GM23248 (cell line): Measurements from ENCODE around the gene KCP. TPM values are rescaled to one million over a fixed set of nuclear protein-coding genes. Genes with fewer than 3 reads are reported as not detected.

Source experiments
- DNase-seq: peaks from one replicate; pipeline ENCODE4 v3.0.0-alpha.2; 2015
- H2AFZ ChIP-seq: fragments of 200-600 bp; sonication (generic); 2 replicates; pipeline ENCODE4 v1.6.1; 2016; ENCODE audit warnings: antibody characterized with exemption
- H3F3A ChIP-seq: fragments of 200-600 bp; sonication (generic); 2 replicates; pipeline ENCODE4 v1.6.1; 2016; ENCODE audit warnings: mild to moderate bottlenecking, antibody characterized with exemption, mixed run types; ENCODE audit not compliant: insufficient read depth
- H3K27ac ChIP-seq: fragments of 200-600 bp; sonication (generic); 2 replicates; pipeline ENCODE4 v1.5.1; 2016; ENCODE audit warnings: mild to moderate bottlenecking
- H3K27me3 ChIP-seq: fragments of 200-600 bp; sonication (generic); replicated peaks from 2 replicates; pipeline ENCODE4 v1.6.1; 2016; ENCODE audit warnings: mild to moderate bottlenecking; ENCODE audit not compliant: insufficient read depth
- H3K36me3 ChIP-seq: fragments of 200-600 bp; sonication (generic); 2 replicates; pipeline ENCODE4 v1.6.1; 2016; ENCODE audit warnings: low read depth, mild to moderate bottlenecking
- H3K4me1 ChIP-seq: fragments of 200-600 bp; sonication (generic); 2 replicates; pipeline ENCODE4 v1.6.1; 2016; ENCODE audit warnings: mild to moderate bottlenecking; ENCODE audit not compliant: insufficient read depth
- H3K4me2 ChIP-seq: fragments of 200-600 bp; sonication (generic); one replicate; pipeline ENCODE4 v1.6.1; 2016; ENCODE audit warnings: mild to moderate bottlenecking; ENCODE audit not compliant: unreplicated experiment
- H3K4me3 ChIP-seq: fragments of 200-600 bp; sonication (generic); 2 replicates; pipeline ENCODE4 v1.5.1; 2016; ENCODE audit warnings: mild to moderate bottlenecking
- H3K79me2 ChIP-seq: fragments of 200-600 bp; sonication (generic); 2 replicates; pipeline ENCODE4 v1.6.1; 2016; ENCODE audit warnings: mild to moderate bottlenecking; ENCODE audit not compliant: insufficient read depth
- H3K9ac ChIP-seq: fragments of 200-600 bp; sonication (generic); 2 replicates; pipeline ENCODE4 v1.6.1; 2016; ENCODE audit warnings: mild to moderate bottlenecking
- H3K9me2 ChIP-seq: fragments of 200-600 bp; sonication (generic); 2 replicates; pipeline ENCODE4 v1.6.1; 2016; ENCODE audit warnings: mixed run types, mild to moderate bottlenecking, moderate library complexity; ENCODE audit not compliant: insufficient read depth
- H3K9me3 ChIP-seq: fragments of 200-600 bp; sonication (generic); one replicate; pipeline ENCODE4 v1.6.1; 2017; ENCODE audit warnings: low read depth
- H4K20me1 ChIP-seq: fragments of 200-600 bp; sonication (generic); 2 replicates; pipeline ENCODE4 v1.6.0; 2016; ENCODE audit not compliant: insufficient read depth
- EZH2 ChIP-seq: fragments of 200-600 bp; sonication (generic); IDR thresholded peaks from 2 replicates; pipeline ENCODE4 v1.6.1; 2018; ENCODE audit warnings: antibody characterized with exemption, mild to moderate bottlenecking; ENCODE audit not compliant: insufficient read depth, poor library complexity, severe bottlenecking
- EZH2phosphoT487 ChIP-seq: fragments of 200-600 bp; sonication (generic); IDR thresholded peaks from 2 replicates; pipeline ENCODE4 v1.6.1; 2018; ENCODE audit warnings: antibody characterized with exemption, moderate library complexity, mild to moderate bottlenecking, low read depth; ENCODE audit not compliant: insufficient read depth
- WGBS, 2 experiments: methylation state at CpG; one replicate each; pipeline ENCODE4 v1.1.6; 2015 to 2017; ENCODE audit warnings: low lambda C conversion rate in 2 of 2, low coverage in 1 of 2; ENCODE audit errors: missing lambda C conversion rate in 2 of 2; 5-methylcytosine and 5-hydroxymethylcytosine counted together
- in situ Hi-C: fragments of 300-500 bp; cut with MboI; formaldehyde crosslinking; loops from 2 replicates; pipeline ENCODE4 v1.15.0; 2020
- polyA plus RNA-seq: library from polyadenylated mRNA; unstranded; fragments of >200 nt; fragmentation: Nextera tagmentation; extraction: Ambion mirVana; gene quantifications from 2 replicates; pipeline ENCODE4 v1.2.1, GENCODE V29; 2016
- total RNA-seq: library from RNA; depleted of rRNA; stranded (reverse); fragments of >200 nt; shearing (Covaris generic); gene quantifications from 2 replicates; pipeline ENCODE4 v1.2.3, GENCODE V29; 2014

The KCP gene
- total and polyA plus RNA-seq, 2 experiments from 2014 or later = 0.10 TPM; not detected in 1

DNA sequence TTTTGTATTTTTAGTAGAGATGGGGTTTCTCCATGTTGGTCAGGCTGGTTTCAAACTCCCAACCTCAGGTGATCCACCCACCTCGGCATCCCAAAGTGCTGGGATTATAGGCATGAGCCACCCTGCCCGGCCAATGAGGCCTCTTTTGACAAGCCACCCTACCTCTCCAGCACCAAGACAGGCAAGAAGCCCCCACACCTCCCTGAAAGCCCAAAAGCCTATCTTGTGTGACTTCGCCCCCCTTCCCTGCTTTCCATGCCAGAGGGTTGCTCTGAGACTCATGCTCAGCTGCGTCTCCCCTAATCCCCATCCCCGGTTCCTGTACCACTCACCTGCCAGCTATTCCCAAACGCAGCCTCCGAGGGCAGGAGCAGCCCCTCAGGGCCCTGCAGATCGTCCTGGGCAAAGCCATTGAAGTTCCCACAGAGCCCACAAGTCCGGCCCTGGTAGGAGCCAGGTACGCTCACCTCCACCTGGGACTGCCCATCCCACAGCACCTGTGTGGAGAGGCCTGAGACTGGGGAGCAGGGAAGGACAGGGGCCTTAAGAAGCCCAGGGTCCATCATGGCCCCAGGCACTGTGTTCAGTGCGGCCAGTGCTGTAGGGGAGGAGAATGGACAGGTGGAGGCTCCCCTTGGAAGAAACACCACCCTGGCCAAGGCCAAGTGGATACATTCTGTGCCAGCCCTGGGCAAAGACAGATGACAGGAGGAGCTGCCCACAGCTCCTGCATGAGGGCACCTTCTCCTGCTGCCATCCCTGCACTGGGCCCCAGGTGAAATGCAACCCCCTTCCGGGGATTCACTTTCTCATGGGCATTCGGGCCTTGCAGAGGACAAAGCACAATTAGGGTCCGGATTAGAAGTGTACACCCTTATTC lies 32.0 kb downstream of the KCP start:
- no peaks in the 10 kb centered on the region for H3K9me2 ChIP-seq
- no peak for DNase-seq
- H3K79me2 ChIP-seq = no peaks in the 10 kb centered on the region
- H3K36me3 ChIP-seq = no peaks in the 10 kb centered on the region
- H3K4me2 ChIP-seq = no peak overlapping the region
- no peak overlapping the region for H3K9ac ChIP-seq
- no peaks in the 10 kb centered on the region for H3K9me3 ChIP-seq
- no peak overlapping the region for H2AFZ ChIP-seq
- H3F3A ChIP-seq = no peaks in the 10 kb centered on the region
- 77 to 80% methylated on average over 14 of the region's 14 CpGs for WGBS, 2 experiments
- H3K27ac ChIP-seq = no peak overlapping the region
- H3K4me1 ChIP-seq = no peaks in the 10 kb centered on the region
- H4K20me1 ChIP-seq = no peaks in the 10 kb centered on the region
- in situ Hi-C loops = loop anchor here (25.0 kb wide), 1 partner anchor 266 kb away; no protein-coding TSS in a partner anchor
- H3K4me3 ChIP-seq = no peak overlapping the region
- TF ChIP-seq EZH2phosphoT487 (no peak), EZH2 (no peak)
- H3K27me3 ChIP-seq = no peaks in the 10 kb centered on the region

DNA sequence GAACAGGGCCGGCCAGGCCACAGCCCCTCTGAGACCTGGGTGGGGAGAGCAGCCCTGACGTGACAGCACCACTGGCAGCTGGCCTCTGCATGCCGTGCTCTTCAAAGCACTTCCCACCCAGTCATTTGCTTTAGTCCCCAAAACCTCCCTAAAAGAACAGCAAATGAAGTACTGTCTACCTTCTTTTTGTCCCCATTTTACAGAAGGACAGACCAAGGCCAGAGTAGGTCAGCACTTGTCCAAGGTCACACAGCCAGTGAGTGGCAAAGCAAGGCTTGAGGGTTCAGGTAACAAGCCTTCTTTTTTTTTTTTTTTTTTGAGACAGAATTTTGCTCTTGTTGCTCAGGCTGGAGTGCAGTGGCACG lies 32.8 kb downstream of the KCP start:
- in situ Hi-C loops = loop anchor here (25.0 kb wide), 1 partner anchor 265 kb away; no protein-coding TSS in a partner anchor
- Histone ChIP-seq H2AFZ (no peak overlapping the region), H3F3A (no peaks in the 10 kb centered on the region), H3K4me3 (no peak overlapping the region), H3K9me3 (no peaks in the 10 kb centered on the region), H3K36me3 (no peaks in the 10 kb centered on the region), H3K9ac (no peak overlapping the region), H3K4me1 (no peaks in the 10 kb centered on the region), H4K20me1 (no peaks in the 10 kb centered on the region), H3K4me2 (no peak overlapping the region), H3K27me3 (no peaks in the 10 kb centered on the region), H3K9me2 (no peaks in the 10 kb centered on the region), H3K79me2 (no peaks in the 10 kb centered on the region), H3K27ac (no peak overlapping the region)
- DNase-seq = no peak
- 77 to 84% methylated on average over 4 of the region's 4 CpGs for WGBS, 2 experiments
- TF ChIP-seq EZH2 = no peak
- no peak for TF ChIP-seq EZH2phosphoT487

DNA sequence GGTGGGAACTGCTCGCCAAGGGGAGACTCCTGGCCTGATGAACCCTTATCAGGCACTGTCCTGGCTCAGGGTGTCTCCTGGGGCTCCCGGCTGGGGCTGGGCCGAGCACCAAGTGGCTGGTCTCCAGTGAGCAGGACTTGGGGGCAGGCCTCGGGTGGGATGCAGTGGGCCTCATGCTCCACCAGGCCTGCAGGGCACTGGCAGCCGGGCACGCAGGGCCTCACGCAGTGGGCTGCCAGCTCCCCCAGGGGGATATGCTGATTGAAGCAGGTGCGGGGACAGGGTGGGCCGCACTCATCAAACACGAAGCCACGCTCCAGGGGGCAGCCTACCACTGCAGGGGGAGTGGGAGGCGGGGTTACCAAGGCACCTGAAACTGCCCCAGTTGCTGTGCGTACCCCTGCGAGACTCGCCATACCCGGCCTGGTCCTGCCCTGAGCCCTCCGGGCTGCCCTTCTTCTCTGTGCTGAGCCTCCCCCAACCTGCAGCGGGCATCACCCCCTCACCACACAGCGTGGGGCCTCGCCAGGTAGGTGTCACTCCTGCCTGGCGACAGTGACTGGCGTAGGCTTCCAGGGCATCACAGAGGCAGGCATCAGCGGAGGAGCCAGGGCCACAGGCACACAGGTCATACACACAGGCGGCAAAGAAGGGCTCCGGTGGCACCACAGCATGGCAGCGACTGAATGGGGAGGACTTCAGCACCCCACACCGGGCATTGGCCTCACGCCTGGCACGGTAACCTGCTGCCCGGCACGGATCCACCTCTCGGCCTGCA lies 33.3 kb downstream of the KCP start:
- Histone ChIP-seq H3K9me2 (no peaks in the 10 kb centered on the region), H3K79me2 (no peaks in the 10 kb centered on the region), H3K4me2 (no peak overlapping the region), H3K27ac (no peak overlapping the region), H4K20me1 (no peaks in the 10 kb centered on the region), H3K9ac (no peak overlapping the region), H3K27me3 (no peaks in the 10 kb centered on the region), H2AFZ (no peak overlapping the region), H3K36me3 (no peaks in the 10 kb centered on the region), H3K4me1 (no peaks in the 10 kb centered on the region), H3K4me3 (no peak overlapping the region), H3F3A (no peaks in the 10 kb centered on the region), H3K9me3 (no peaks in the 10 kb centered on the region)
- DNase-seq = no peak
- TF ChIP-seq EZH2 (no peak), EZH2phosphoT487 (no peak)
- WGBS, 2 experiments = 82 to 84% methylated on average over 24 to 32 of the region's 32 CpGs
- in situ Hi-C loops = loop anchor here (25.0 kb wide), 1 partner anchor 265 kb away; no protein-coding TSS in a partner anchor

DNA sequence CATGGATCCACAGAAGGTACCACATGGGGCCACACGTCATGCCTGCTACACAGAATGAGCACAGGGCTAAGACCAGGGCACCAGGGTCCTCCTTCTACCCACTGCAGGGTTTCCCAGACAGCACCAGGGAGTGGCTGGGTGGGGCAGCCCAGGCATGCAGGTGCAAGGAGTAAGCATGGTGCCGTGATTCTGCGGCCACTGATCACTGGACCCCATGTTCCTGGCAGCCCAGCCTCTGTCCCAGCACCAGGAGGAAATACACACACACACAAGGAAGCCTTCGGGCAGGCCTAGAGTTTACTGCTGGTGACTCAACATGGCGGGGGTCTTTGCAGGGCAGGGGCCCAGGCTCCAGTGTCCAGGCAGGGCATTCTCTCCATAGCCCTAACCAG lies 33.9 kb downstream of the KCP start:
- Histone ChIP-seq H3F3A (0 out of 2 replicates have a peak, but pooled peaks cover 1% of the 10 kb centered on the region), H3K9ac (no peak overlapping the region), H3K4me3 (no peak overlapping the region), H3K4me1 (no peaks in the 10 kb centered on the region), H3K79me2 (no peaks in the 10 kb centered on the region), H2AFZ (no peak overlapping the region), H3K27ac (no peak overlapping the region), H3K27me3 (no peaks in the 10 kb centered on the region; the same call in 1 of the 2 replicates), H3K36me3 (no peaks in the 10 kb centered on the region), H3K4me2 (no peak overlapping the region), H3K9me2 (no peaks in the 10 kb centered on the region), H3K9me3 (no peaks in the 10 kb centered on the region), H4K20me1 (no peaks in the 10 kb centered on the region)
- DNase-seq = no peak
- 81 to 89% methylated on average over 5 of the region's 5 CpGs for WGBS, 2 experiments
- TF ChIP-seq EZH2phosphoT487 (no peak), EZH2 (no peak)
- in situ Hi-C loops = loop anchor here (25.0 kb wide), 1 partner anchor 264 kb away; no protein-coding TSS in a partner anchor
